ENCODE results near the gene RHOG. TPM values are rescaled to one million over a fixed set of nuclear protein-coding genes. Genes with fewer than 3 reads are reported as not detected.

The RHOG gene
- total RNA-seq (2022) = 28.2 and 31.2 TPM in 2 replicates
- percentile 67 among the genes with signal in this experiment for Bru-seq, nascent RNA
- percentile 55 among the genes with signal in this experiment for BruChase-seq, experiment 1, labeled RNA remaining after a 6-hour chase
- percentile 58 among the genes with signal in this experiment for BruChase-seq, experiment 2, labeled RNA remaining after a 2-hour chase
- long read RNA-seq, transcript RHOG-201 (2 exons, 1,319 nt) = major isoform, 16 of 20 reads
- long read RNA-seq, partial matches to known transcripts = 0 of 20 reads
- long read RNA-seq, other reads (novel, unspliced or antisense) = 4 of 20 reads

DNA sequence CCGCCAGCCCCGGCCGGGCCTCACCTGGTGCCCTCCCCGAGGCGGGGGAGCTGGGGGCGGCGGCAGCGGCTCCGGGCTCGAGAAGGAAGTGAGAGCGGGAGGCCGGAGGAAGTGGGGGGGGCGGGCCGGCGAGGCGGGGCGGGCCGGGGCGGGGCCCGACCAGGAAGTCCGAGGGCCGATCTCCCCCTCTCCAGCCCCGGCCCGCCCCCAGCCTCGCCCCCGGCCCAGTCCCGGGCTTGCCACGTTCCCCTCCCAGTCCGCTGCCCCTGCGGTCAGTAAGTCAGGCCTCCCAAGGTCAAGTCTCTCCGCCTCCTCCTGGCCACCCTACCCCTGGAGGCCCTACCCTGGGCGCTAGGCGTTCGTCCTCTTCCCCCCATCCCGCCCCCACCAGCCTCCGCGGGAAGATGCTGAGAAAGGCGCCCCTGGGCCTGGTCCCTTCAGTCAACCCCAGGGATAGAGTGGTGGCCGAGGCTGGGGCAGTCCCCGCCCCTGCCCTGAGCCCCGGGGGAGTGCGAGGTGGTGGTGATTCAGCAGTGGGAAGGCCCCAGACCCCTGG, at the start of gene RHOG:
RHOG (minus strand) TSS at position 90 of the 556 bp plus-strand sequence. CDS start 12,821 bp downstream, outside the sequence.
- DNase-seq = peak; percentile 70
- no TSS peak for BruUV-seq (replicated peaks)
- peaks cover 35% of the 10 kb centered on the region for H3K4me1 Mint-ChIP-seq (ENCODE audit: low read depth, unreplicated experiment)
- peak within 1 kb of the TSS; percentile 47 for H3K27ac Mint-ChIP-seq (ENCODE audit: unreplicated experiment)
- CTCF ChIA-PET = interaction anchor here (0.6 to 2.2 kb wide), 14 partner anchors 9 to 288 kb away, joined by 3 to 20 read pairs (median 4); partner anchors contain the start of genes PGAP2 and STIM1
- intact Hi-C loops (cut with micrococcal nuclease; ENCODE audit: unreplicated experiment) = loop anchor here (2.0 kb wide), 1 partner anchor 44 kb away; the partner anchor contains the start of gene NUP98
- TF ChIP-seq, protein P1, sequence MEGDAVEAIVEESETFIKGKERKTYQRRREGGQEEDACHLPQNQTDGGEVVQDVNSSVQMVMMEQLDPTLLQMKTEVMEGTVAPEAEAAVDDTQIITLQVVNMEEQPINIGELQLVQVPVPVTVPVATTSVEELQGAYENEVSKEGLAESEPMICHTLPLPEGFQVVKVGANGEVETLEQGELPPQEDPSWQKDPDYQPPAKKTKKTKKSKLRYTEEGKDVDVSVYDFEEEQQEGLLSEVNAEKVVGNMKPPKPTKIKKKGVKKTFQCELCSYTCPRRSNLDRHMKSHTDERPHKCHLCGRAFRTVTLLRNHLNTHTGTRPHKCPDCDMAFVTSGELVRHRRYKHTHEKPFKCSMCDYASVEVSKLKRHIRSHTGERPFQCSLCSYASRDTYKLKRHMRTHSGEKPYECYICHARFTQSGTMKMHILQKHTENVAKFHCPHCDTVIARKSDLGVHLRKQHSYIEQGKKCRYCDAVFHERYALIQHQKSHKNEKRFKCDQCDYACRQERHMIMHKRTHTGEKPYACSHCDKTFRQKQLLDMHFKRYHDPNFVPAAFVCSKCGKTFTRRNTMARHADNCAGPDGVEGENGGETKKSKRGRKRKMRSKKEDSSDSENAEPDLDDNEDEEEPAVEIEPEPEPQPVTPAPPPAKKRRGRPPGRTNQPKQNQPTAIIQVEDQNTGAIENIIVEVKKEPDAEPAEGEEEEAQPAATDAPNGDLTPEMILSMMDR (IDR thresholded peaks at IDR 0.05; ENCODE audit: unreplicated experiment) = no peak
- no peaks in the 10 kb centered on the region for H3K9me3 Mint-ChIP-seq (ENCODE audit: low read depth, unreplicated experiment)
- H3K27me3 Mint-ChIP-seq (ENCODE audit: unreplicated experiment) = no peaks in the 10 kb centered on the region
- peaks cover 30% of the 10 kb centered on the region for H3K36me3 Mint-ChIP-seq (ENCODE audit: insufficient read depth, unreplicated experiment)
- peak within 1 kb of the TSS; percentile 94 for H3K4me3 Mint-ChIP-seq (ENCODE audit: low read depth, unreplicated experiment)

DNA sequence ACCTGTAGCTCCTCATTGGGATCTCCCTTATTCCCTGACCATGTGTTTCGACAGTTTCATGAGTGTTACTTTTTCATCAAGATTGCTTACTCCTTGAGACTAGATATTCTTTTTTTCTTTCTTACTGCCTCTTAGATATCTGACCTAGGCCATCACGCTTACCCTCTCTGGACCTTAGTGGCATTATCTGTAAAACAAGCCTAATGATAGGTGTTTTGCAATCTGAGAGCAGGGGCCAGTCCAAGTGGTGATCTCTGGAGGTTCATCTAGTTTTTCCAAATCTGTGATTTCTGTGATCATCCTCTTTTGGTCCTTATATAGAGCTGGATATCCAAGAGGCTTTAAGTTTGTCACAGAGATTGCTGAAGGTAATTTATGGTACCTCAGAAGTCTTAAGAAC, 49.3 kb upstream of the RHOG start:
- Mint-ChIP-seq H3K27me3 (ENCODE audit: unreplicated experiment) (no peaks in the 10 kb centered on the region), H3K9me3 (ENCODE audit: low read depth, unreplicated experiment) (no peaks in the 10 kb centered on the region), H3K27ac (ENCODE audit: unreplicated experiment) (no peak overlapping the region), H3K4me3 (ENCODE audit: low read depth, unreplicated experiment) (no peak overlapping the region), H3K36me3 (ENCODE audit: insufficient read depth, unreplicated experiment) (peaks cover 8% of the 10 kb centered on the region), H3K4me1 (ENCODE audit: low read depth, unreplicated experiment) (peaks cover 44% of the 10 kb centered on the region)
- TF ChIP-seq, protein P1 (IDR thresholded peaks at IDR 0.05; ENCODE audit: unreplicated experiment) = no peak
- intact Hi-C loops (cut with micrococcal nuclease; ENCODE audit: unreplicated experiment) = no loop called here
- no TSS peak for BruUV-seq (replicated peaks)
- DNase-seq = no peak
- CTCF ChIA-PET = no interaction called here

DNA sequence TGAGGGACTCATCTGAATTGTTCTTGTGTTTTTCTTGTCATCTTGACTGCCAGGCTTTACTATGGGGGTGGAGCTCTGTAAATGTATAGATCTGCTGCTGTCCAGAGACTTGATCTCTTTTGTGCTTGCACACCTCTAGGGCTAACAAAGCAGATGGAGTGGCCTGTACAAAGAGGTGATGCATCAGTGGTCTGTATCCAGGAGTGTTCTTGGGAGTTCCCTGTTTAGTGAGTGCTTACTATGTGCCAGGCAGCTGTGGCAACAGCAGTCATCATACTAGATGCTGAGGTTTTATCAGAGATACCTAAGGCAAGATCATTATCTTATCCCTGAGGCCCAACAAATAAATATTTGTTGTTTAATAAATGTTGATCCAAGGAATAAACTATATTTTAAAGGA, 48.1 kb upstream of the RHOG start:
- TF ChIP-seq, protein P1 (IDR thresholded peaks at IDR 0.05; ENCODE audit: unreplicated experiment) = no peak
- intact Hi-C loops (cut with micrococcal nuclease; ENCODE audit: unreplicated experiment) = no loop called here
- BruUV-seq (replicated peaks) = no TSS peak
- Mint-ChIP-seq H3K4me1 (ENCODE audit: low read depth, unreplicated experiment) (peaks cover 41% of the 10 kb centered on the region), H3K9me3 (ENCODE audit: low read depth, unreplicated experiment) (no peaks in the 10 kb centered on the region), H3K27ac (ENCODE audit: unreplicated experiment) (no peak overlapping the region), H3K36me3 (ENCODE audit: insufficient read depth, unreplicated experiment) (peaks cover 8% of the 10 kb centered on the region), H3K4me3 (ENCODE audit: low read depth, unreplicated experiment) (no peak overlapping the region), H3K27me3 (ENCODE audit: unreplicated experiment) (no peaks in the 10 kb centered on the region)
- CTCF ChIA-PET = no interaction called here
- DNase-seq = no peak

DNA sequence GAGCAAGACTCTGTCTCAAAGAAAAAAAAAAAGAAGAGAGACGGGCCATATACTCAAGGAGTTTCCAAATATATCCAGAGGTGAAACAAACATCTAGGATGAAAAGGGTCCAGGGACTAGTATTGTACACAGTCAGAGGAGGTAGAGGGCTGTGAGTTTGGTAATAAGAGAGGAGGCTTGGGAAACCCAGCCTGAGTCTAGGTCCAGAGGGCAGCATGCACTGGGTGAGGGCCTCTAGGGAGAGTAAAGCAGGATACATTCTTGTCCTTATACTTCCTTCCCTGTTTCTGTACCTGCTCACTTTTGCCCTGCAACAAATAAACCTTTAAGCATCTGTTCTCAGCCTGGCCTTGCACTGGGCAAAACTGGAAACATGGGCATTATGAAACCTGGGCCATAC, 46.2 kb upstream of the RHOG start:
- intact Hi-C loops (cut with micrococcal nuclease; ENCODE audit: unreplicated experiment) = no loop called here

More for the DNA sequence above, 46.2 kb upstream of the RHOG start:
- CTCF ChIA-PET = interaction anchor here (1.0 kb wide), 1 partner anchor 38 kb away, joined by 3 read pairs; no protein-coding TSS in a partner anchor
- TF ChIP-seq, protein P1 (IDR thresholded peaks at IDR 0.05; ENCODE audit: unreplicated experiment) = no peak
- H3K36me3 Mint-ChIP-seq (ENCODE audit: insufficient read depth, unreplicated experiment) = peaks cover 8% of the 10 kb centered on the region
- H3K27me3 Mint-ChIP-seq (ENCODE audit: unreplicated experiment) = no peaks in the 10 kb centered on the region
- no peak overlapping the region for H3K4me3 Mint-ChIP-seq (ENCODE audit: low read depth, unreplicated experiment)
- H3K27ac Mint-ChIP-seq (ENCODE audit: unreplicated experiment) = no peak overlapping the region
- DNase-seq = no peak
- no TSS peak for BruUV-seq (replicated peaks)
- H3K4me1 Mint-ChIP-seq (ENCODE audit: low read depth, unreplicated experiment) = peaks cover 45% of the 10 kb centered on the region
- H3K9me3 Mint-ChIP-seq (ENCODE audit: low read depth, unreplicated experiment) = no peaks in the 10 kb centered on the region
